T-helper 1 cell treated with Interleukin-12 subunit alpha and Interleukin-12 subunit beta and Interleukin-4 antibody, amounts not matched to agents 30 ng/mL and 1 ng/mL, for 36 hours (primary cell): ENCODE results near the gene ALKBH6. TPM values are rescaled to one million over a fixed set of nuclear protein-coding genes. Genes with fewer than 3 reads are reported as not detected.
"Not testable (repeated sequence)": the region's sequence is repeated elsewhere in the genome, so short reads cannot be mapped to it uniquely, and the experiment has no call there.

Experiments used
- intact Hi-C: fragments of 100-400 bp; cut with micrococcal nuclease; formaldehyde crosslinking; loops from one replicate; pipeline ENCODE4 v1.15.1; 2024
- total RNA-seq: library from RNA; stranded (reverse); gene quantifications from 2 replicates; pipeline ENCODE4 v1.2.3, GENCODE V29; 2022

ALKBH6 gene
- total RNA-seq, 1 donor from 2014 or later: 49.1 TPM

DNA sequence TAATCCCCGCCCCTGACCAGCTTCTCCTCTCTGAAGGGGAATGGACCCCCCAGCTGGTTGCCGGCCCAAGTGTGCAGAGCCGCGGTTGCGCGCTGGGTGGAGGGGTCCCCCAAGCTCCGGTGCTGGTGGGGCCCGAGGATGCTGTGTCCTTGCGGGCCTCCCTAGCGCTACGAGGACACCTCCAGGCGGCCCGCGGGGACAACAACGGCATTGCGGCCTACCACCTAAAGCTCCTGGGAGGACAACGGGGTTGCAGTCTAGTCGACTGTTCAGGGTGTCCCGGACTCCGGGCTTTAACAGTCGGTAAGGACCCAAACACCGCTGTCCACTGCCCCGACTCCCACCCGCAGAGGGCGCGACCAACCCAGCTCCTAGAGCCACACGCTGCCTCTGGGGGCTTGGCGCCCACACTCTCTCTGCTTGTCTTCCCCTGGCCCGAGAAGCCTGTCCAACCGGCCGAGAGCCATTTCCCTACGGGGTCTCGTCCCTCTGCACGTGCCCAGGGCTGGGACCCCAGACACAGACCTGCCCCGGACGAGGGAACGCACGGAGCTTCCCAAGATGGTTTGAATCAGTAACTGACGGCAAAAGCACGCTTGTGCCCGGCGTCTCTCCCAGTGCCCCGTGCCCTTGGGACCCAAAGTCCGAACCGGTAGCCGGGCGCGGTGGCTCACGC is 20.0 kb downstream of the ALKBH6 start:
- intact Hi-C loops: loop anchor here (10.0 kb wide), 1 partner anchor 449 kb away; the partner anchor contains the start of gene TMEM147

DNA sequence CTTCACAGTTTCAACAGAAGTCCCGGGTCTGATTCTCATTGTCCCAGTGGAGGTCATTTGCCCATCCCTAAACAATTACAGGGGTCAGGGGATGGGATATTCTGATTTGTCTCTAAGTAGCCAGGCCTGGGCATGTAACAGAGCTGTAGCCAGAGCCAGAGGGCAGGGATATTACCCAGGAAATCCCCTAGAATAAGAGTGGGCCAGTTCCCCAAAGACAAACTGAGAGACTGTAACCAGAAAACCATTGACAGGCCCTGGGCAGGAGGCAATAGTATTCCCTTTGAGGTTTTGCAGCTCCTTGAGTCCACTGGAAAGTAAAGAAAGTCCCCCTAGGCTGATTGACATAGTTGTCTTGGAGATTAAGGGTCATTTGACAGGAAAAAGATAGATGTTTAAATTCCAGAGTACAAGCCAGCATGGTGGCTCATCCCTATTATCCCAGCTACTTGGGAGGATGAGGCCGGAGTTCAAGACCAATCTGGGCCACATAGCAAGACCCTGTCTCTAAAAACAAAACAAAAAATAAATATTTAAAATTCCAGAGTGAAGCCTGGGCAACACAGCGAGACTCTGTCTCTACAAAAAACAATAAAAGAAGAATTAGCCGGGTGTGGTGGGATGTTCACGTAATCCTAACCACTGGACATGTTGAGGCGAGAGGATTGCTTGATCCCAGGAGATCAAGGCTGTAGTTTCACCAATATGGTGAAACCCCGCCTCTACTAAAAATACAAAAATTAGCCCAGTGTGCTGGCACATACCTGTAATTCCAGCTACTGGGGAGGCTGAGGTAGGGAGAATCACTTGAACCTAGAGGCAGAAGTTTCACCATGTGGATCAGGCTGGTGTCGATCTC is 20.9 kb downstream of the ALKBH6 start:
- intact Hi-C loops: loop anchor here (10.0 kb wide), 1 partner anchor 448 kb away; the partner anchor contains the start of gene TMEM147

DNA sequence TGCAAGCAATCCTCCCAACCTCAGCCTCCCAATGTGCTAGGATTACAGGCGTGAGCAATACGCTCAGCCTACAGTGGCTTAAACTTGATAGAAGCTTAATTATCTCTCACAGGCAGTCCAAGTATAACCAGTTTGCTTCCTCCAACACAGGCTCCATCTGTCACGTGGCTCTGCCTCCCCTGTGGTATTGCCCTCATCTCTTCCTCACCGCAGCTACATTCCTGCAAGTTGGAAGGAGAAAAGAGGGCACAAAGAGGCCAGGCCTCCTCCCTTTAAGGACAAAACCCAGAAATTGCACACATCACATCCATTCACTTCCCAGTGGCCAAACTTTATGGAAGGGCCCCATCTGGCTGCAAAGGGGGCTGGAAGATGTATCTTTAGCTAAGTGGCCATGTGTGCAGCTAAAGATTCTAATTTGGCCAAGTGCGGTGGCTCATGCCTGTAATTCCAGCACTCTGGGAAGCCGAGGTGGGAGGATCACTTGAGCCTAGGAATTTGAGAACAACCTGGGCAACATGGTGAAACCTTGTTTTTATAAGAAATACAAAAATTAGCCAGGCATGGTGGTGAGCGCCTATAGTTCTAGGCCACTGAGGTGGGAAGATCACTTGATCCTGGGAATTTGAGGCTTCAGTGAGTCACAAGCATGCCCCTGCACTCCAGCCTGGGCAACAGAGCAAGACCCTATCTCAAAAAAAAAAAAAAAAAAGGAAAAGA is 22.1 kb downstream of the ALKBH6 start:
- intact Hi-C loops: loop anchor here (10.0 kb wide), 1 partner anchor 447 kb away; the partner anchor contains the start of gene TMEM147

DNA sequence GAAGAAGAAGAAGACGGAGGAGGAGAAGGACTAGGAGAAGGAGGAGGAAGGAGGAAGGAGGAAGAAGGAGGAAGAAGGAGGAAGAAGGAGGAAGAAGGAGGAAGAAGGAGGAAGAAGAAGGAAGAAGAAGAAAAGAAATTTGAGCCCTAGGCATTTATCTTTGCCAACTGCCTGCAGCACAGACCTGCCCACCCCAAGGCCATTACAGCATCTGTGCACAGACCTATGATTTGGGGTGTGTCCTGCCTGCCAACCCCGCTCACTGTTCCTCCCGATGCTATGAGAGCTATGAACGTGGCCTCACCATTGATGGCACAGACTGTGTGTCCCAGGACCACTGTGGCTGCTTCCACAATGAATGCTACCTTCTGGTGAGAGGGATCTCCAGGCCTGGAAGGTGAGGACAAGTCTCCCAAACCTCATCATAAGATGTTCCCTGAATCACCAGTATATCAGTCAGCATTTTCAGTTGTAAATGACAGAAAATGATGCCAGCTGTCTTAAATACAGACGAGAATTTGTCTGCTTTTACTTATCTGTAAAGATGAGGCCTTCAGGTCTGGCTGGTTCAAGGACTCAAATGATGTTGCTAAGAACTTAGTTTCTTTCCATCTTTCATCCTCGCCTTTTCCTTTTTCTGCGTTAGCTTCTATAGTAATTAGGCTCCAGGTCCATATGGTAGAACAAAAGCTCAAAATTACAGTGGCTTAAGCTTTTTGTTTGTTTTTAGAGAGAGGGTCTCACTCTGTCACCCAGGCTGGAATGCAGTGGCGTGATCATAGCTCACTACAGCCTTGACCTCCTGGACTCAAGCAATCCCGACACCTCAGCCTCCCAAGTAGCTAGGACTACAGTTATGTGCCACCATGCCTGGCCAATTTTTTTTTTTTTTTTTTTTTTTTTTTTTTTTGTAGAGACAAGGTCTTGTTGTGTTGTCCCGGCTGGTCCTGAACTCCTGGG is 23.0 kb downstream of the ALKBH6 start:
- intact Hi-C loops: loop anchor here (10.0 kb wide), 1 partner anchor 446 kb away; the partner anchor contains the start of gene TMEM147

DNA sequence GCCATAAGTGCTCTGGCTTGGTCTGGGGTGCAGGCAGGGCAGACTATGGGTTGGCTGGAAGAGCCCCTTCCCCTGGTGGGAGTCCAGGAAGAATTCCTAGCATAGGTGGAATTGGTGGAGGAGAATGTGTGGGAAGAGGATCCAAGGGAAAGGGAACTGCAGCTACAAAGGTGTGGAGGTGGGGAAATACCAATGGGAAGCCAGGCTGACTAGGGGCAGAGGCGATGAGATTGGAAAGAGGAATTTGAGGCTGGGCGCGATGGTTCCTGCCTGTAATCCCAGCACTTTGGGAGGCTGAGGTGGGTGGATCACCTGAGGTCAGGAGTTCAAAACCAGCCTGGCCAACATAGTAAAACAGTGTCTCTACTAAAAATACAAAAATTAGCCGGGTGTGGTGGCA is 23.9 kb downstream of the ALKBH6 start:
- intact Hi-C loops: loop anchor here (10.0 kb wide), 1 partner anchor 445 kb away; the partner anchor contains the start of gene TMEM147

DNA sequence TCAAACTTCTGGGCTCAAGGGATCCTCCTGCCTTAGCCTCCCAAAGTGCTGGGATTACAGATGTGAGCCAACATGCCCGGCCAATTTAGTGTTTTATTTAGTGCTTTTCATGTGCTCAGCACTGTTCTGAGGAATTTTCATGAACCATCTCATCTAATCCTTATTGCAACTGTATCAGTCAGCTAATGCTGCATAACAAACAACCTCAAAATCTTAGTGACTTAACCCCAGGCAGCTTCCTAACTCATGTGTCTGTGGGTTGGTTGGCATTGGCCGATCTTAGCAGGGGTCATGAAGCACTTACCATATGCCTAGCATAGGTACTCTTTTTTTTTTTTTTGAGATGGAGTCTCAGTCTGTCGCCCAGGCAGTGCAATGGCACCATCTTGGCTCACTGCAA is 25.2 kb downstream of the ALKBH6 start:
- intact Hi-C loops: no loop called here

DNA sequence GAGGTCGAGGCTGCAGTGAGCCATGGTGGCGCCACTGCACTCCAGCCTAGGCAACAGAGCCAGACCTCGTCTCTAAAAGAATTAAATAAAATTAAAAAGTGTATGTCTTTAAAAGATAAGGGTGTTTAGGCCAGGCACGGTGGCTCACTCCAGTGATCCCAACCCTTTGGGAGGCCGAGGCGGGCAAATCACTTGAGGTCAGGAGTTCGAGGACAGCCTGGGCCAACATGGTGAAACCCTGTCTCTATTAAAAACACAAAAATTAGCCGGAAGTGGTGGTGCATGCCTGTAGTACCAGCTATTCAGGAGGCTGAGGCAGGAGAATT is 26.5 kb downstream of the ALKBH6 start:
- intact Hi-C loops: no loop called here

DNA sequence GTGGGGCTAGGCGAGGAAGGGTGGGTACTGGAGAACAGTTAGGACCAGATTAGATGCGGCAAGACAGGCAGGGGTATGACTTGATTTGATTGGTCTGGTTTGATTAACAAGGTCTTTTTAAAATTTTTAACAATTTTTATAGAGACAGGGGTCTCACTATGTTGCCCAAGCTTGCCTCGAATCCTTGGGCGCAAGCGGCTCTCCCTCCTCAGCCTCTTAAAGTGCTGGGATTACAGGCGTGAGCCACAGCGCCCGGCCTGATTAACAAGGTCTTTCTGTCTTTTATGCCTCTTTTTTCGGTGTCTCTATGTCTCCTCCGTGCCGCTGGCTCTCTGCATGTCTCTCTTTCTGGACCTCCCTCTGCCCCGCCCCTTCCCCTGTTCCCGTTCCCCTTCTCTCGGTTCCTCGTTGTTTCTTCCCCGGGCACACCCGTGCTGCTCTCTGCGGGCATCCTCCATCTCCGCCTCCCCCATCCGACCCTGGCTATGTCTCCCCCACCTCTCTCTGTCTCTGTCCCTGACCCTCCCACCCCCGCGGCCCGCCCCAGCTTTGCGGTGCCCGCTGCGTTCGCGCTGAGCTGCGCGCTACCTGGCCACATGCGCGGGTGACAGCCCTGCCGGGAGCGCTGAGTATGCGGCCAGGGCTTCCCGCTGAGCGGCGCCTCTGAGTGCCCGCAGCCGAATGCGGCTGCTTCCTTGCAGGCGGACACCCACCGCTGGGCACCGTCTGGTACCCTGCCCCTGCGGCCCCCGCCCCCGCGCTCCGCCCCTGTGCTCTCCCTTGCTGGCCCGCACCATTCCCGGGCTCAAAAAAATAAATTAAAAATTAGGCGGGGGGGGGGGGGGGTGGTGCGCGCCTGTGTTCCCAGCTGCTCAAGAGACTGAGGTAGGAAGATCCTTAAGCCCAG is 27.1 kb downstream of the ALKBH6 start:
- intact Hi-C loops: no loop called here

DNA sequence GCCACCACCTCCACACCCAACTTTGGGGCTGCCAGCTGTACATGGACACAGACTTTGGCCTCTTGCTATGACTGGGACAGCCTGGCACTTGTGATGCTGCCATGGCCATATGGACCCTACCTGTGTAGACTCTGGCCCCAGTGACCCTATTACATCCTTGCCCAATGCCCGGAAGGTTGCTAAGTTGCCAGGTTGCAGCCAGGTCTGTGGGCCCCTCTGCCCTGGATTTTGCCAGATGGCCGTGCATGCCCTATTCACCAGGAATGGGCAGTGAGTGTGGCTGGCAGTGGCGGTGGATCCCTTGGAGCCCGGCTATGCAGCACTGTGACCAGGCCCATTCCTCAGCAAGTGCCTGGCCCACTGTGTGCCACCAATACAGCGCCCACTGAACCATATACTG is 27.9 kb downstream of the ALKBH6 start:
- intact Hi-C loops: no loop called here

DNA sequence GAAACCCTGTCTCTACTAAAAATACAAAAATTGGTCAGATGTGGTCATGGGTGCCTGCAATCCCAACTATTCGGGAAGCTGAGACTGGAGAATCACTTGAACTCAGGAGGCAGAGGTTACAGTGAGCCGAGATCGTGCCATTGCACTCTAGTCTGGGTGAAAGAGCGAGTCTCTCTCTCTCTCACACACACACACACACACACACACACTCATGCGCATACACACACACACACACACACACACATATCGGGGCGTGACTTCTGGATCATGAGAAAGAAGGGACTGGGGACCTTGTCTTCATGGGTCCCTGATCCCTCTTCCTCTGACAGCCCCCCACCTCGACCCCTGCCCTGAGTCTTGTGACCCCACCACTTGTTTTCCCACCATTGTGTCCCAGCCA is 30.8 kb downstream of the ALKBH6 start:
- intact Hi-C loops: no loop called here

DNA sequence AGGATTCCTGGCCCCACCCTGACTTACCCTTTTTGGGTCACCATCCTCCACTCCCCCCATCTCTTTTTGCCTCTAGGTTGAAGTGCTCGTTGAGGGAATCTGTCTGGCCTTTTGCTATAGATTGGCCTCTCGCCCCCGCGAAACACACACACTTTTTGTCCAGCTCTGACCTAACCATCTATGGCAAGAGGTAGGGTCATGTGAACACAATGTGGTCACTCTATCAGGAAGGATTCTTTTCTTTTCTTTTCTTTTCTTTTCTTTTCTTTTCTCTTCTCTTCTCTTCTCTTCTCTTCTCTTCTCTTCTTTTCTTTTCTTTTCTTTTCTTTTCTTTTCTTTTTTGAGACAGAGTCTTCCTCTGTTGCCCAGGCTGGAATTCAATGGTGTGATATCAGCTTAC is 33.0 kb downstream of the ALKBH6 start:
- intact Hi-C loops: not testable (repeated sequence)

DNA sequence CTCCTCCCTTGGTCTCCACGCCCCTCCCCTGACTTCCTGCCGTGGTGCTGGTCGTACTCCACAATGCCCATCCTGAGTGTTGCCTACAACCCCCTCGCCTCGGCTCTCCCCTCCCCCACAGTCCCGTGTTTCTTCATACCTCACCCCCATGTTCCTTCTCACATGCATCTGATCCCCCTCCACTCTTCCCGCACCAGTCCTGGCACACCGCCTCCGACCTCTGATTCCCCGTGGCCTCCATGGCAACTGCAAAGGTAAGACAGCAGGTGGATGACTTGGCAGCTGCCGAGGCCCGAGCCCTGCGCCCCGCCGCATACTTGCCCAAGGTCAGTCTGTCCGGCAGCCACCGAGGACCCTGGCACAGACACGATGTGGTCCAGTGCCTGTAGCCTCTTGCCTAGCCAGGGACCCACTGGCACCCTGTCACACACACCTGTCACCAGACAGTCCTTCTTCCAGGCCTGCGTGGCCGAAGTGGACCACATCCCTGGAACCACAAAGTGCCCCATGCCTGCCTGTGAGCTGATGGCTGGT is 35.1 kb downstream of the ALKBH6 start:
- intact Hi-C loops: no loop called here

DNA sequence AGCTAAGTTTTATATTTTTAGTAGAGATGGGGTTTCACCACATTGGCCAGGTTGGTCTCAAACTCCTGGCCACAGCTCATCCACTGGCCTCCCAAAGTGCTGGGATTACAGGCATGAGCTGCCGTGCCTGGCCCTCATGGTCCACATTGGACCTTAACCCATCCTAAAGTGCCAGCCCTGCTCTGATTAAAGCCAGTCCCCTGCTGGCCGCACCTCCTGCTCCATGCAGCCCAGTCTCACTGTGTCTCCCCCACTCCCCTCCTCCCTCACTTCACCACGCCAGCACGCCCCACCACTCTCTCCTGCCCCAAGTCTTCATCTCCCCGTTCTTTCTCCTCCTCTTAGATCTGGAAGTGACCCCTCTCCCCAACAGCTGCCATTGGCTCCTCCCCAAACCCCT is 35.7 kb downstream of the ALKBH6 start:
- intact Hi-C loops: no loop called here

DNA sequence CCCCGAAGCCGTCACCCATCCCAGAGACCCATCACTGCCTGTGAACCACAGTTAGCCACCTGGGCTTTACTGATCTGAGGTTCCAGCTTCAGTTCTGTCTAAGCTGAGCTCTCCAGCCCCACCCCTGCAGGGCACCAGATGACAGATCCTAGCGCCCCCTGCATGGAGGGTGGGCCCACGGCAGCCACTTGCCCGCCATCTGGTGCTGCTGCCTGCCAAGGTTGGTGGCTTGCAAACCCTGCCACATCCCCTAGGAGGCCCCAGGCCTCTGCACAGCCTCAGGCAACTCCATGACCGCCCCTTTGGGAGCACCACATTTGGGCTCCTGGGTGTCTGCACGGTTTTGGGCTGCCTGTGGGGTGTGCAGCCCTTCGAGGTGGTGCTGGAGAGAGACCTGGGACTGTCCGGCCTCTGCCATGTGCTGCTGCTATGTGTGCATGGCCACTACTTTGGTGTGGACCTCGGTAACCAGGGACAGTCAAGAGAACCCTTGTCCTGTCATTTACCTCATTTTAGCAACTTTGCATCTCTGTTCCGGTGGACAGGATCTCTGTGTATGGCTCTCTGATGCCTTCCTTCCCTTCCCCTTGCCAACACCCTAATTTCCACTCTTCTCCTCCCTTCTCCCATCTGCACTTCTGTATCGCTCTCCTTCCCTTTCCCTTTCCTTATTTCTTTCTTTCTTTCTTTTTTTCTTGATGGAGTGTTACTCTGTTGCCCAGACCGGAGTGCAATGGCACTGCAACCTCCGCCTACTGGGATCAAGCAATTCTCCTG is 36.4 kb downstream of the ALKBH6 start:
- intact Hi-C loops: no loop called here

DNA sequence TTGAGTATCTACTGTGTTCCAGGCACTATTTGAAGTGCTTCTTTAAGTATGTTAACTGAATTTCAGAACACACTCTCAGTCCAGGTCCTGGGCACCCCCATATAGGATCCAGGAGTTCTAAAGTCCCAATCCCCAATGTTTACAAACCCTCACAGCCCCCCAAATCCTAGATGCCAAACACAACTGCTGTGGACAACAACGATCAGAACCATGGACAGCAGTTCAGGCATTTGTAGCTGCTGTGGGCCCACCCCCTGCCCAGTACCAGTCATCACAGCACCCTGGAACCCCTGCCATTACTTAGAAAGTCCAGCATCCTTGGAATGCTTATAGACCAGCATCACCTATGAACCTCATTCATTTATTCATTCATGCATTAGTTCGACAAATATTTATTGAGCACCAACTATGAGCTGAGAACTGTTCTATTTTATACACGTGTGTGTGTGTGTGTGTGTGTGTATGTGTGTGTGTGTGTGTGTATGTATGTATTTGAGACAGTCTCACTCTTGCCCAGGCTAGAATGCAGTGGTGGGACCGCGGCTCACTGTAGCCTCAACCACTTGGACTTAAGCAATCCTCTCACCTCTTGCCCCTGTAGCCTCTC is 38.3 kb downstream of the ALKBH6 start:
- intact Hi-C loops: no loop called here

DNA sequence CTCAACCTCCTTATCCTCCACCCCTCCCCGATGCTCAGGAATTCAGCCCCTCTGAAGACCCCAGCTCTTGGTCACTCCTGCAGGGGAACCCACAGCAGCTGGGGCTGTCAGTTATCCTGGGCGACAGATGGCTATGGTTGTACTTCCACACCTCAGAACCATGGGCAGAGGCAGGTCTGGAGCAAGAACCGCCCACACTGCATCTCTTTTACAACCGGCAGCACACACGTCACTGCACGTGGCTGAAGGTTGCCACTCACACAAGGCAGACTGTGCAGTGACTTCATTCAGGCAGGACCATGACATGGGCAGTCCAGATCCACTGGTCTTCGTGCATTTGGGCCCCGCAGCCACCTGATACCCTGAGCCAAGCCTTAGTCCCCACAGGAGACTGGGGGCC is 40.5 kb downstream of the ALKBH6 start:
- intact Hi-C loops: no loop called here

DNA sequence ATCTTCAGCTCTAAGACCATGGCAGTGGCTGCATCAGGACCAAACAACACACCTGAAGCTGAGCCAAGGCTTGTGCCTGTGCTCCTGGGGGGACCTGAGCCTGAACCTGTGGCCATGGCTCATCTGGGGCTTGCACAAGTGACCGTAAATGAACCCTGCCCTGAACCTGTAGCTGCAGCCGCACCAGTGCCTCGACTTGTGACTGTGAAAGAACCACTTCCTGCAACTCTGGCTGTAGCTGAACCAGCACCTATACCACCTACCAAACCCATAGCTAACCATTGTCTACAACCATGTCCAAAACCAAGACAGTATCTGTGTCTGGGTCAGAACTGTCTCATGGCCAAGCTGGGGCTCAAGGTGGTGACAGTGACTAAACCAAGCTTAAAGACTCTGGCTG is 47.2 kb downstream of the ALKBH6 start:
- intact Hi-C loops: no loop called here

DNA sequence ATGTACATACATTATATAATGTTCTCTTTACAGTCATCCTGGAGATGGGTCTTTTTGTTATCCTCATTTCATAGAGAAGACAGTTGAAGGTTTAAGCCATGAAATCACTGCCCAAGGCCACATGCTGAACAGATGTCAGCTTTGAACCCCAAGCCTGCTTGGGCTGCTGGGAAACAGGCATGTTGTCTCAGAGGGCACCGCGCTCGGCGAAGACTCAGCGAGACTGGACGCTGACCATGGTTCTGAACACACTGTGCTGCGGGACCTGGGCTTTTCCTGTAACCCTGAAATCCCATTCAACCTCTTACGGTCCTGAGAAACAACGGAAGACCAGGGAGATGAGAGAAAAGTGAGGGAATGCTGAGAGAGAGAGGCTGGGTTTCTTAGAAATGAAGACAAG is 50.5 kb downstream of the ALKBH6 start:
- intact Hi-C loops: no loop called here
